ENCODE measurements around the gene TSSK2. TPM values are rescaled to one million over a fixed set of nuclear protein-coding genes. Genes with fewer than 3 reads are reported as not detected.

TSSK2 gene
- total RNA-seq, 2 donors from 2014 or later: 0.20 to 0.29 TPM

GRCh38 chr22:19122752-19123492, 8.2 kb upstream of the TSSK2 start:
- no peak for DNase-seq
- Mint-ChIP-seq H3K27me3 (no peaks in the 10 kb centered on the region), H3K4me1 (peaks cover 31% of the 10 kb centered on the region), H3K4me3 (peak overlapping the region; percentile 86), H3K27ac (peak overlapping the region; percentile 60), H3K36me3 (ENCODE audit: low read depth) (no peaks in the 10 kb centered on the region)
- H3K9me3 ChIP-seq (ENCODE audit: control insufficient read depth, low read length, poor library complexity, severe bottlenecking): no peaks in the 10 kb centered on the region
- no peak for ATAC-seq

- Mint-ChIP-seq H3K4me3 (no peak overlapping the region), H3K27me3 (no peaks in the 10 kb centered on the region), H3K36me3 (ENCODE audit: low read depth) (no peaks in the 10 kb centered on the region), H3K4me1 (peaks cover 27% of the 10 kb centered on the region), H3K27ac (no peak overlapping the region)
- H3K9me3 ChIP-seq (ENCODE audit: control insufficient read depth, low read length, poor library complexity, severe bottlenecking): no peaks in the 10 kb centered on the region
- DNase-seq (no peak), ATAC-seq (no peak)
Measured at GRCh38 chr22:19123936-19124335, 7.2 kb upstream of the TSSK2 start.

GRCh38 chr22:19124377-19124776, 6.7 kb upstream of the TSSK2 start:
- Mint-ChIP-seq H3K4me3 (no peak overlapping the region), H3K27me3 (no peaks in the 10 kb centered on the region), H3K27ac (no peak overlapping the region), H3K4me1 (peaks cover 25% of the 10 kb centered on the region), H3K36me3 (ENCODE audit: low read depth) (no peaks in the 10 kb centered on the region)
- ATAC-seq (no peak), DNase-seq (no peak)
- H3K9me3 ChIP-seq (ENCODE audit: control insufficient read depth, low read length, poor library complexity, severe bottlenecking): no peaks in the 10 kb centered on the region

- no peak overlapping the region for H3K27ac Mint-ChIP-seq
- H3K4me3 Mint-ChIP-seq: no peak overlapping the region
- ATAC-seq: no peak
- H3K9me3 ChIP-seq (ENCODE audit: control insufficient read depth, low read length, poor library complexity, severe bottlenecking): no peaks in the 10 kb centered on the region
- peaks cover 21% of the 10 kb centered on the region for H3K4me1 Mint-ChIP-seq
- H3K36me3 Mint-ChIP-seq (ENCODE audit: low read depth): no peaks in the 10 kb centered on the region
- H3K27me3 Mint-ChIP-seq: no peaks in the 10 kb centered on the region
- DNase-seq: no peak
Measured at GRCh38 chr22:19125011-19125410, 6.1 kb upstream of the TSSK2 start.

- Mint-ChIP-seq H3K4me1 (peaks cover 15% of the 10 kb centered on the region), H3K36me3 (ENCODE audit: low read depth) (no peaks in the 10 kb centered on the region), H3K27me3 (no peaks in the 10 kb centered on the region), H3K4me3 (no peak overlapping the region), H3K27ac (no peak overlapping the region)
- DNase-seq (no peak), ATAC-seq (no peak)
- no peaks in the 10 kb centered on the region for H3K9me3 ChIP-seq (ENCODE audit: control insufficient read depth, low read length, poor library complexity, severe bottlenecking)
Measured at GRCh38 chr22:19125474-19126308, 5.4 kb upstream of the TSSK2 start.

GRCh38 chr22:19126309-19127273, 4.5 kb upstream of the TSSK2 start:
- ATAC-seq: no peak
- Mint-ChIP-seq H3K27ac (no peak overlapping the region), H3K27me3 (no peaks in the 10 kb centered on the region), H3K36me3 (ENCODE audit: low read depth) (no peaks in the 10 kb centered on the region), H3K4me3 (no peak overlapping the region), H3K4me1 (peaks cover 12% of the 10 kb centered on the region)
- no peak for DNase-seq
- no peaks in the 10 kb centered on the region for H3K9me3 ChIP-seq (ENCODE audit: control insufficient read depth, low read length, poor library complexity, severe bottlenecking)

- Mint-ChIP-seq H3K27ac (no peak overlapping the region), H3K27me3 (no peaks in the 10 kb centered on the region), H3K4me1 (peaks cover 11% of the 10 kb centered on the region), H3K4me3 (no peak overlapping the region), H3K36me3 (ENCODE audit: low read depth) (no peaks in the 10 kb centered on the region)
- DNase-seq: no peak
- ATAC-seq: no peak
- no peaks in the 10 kb centered on the region for H3K9me3 ChIP-seq (ENCODE audit: control insufficient read depth, low read length, poor library complexity, severe bottlenecking)
Measured at GRCh38 chr22:19127329-19128008, 3.6 kb upstream of the TSSK2 start.

GRCh38 chr22:19128009-19128401, 3.1 kb upstream of the TSSK2 start:
- Mint-ChIP-seq H3K27ac (no peak overlapping the region), H3K27me3 (no peaks in the 10 kb centered on the region), H3K4me1 (peaks cover 7% of the 10 kb centered on the region), H3K36me3 (ENCODE audit: low read depth) (no peaks in the 10 kb centered on the region), H3K4me3 (no peak overlapping the region)
- ATAC-seq: no peak
- no peaks in the 10 kb centered on the region for H3K9me3 ChIP-seq (ENCODE audit: control insufficient read depth, low read length, poor library complexity, severe bottlenecking)
- no peak for DNase-seq

- no peak overlapping the region for H3K4me3 Mint-ChIP-seq
- no peaks in the 10 kb centered on the region for H3K9me3 ChIP-seq (ENCODE audit: control insufficient read depth, low read length, poor library complexity, severe bottlenecking)
- peaks cover 4% of the 10 kb centered on the region for H3K4me1 Mint-ChIP-seq
- no peaks in the 10 kb centered on the region for H3K36me3 Mint-ChIP-seq (ENCODE audit: low read depth)
- no peaks in the 10 kb centered on the region for H3K27me3 Mint-ChIP-seq
- no peak for DNase-seq
- no peak overlapping the region for H3K27ac Mint-ChIP-seq
- ATAC-seq: no peak
Measured at GRCh38 chr22:19128946-19129727, 2.0 kb upstream of the TSSK2 start.

GRCh38 chr22:19129871-19130270, 1.2 kb upstream of the TSSK2 start:
- DNase-seq (no peak), ATAC-seq (no peak)
- no peaks in the 10 kb centered on the region for H3K27me3 Mint-ChIP-seq
- H3K4me1 Mint-ChIP-seq: peaks cover 4% of the 10 kb centered on the region
- H3K4me3 Mint-ChIP-seq: no peak overlapping the region
- no peaks in the 10 kb centered on the region for H3K9me3 ChIP-seq (ENCODE audit: control insufficient read depth, low read length, poor library complexity, severe bottlenecking)
- no peaks in the 10 kb centered on the region for H3K36me3 Mint-ChIP-seq (ENCODE audit: low read depth)
- H3K27ac Mint-ChIP-seq: no peak overlapping the region

GRCh38 chr22:19131685-19132015, 542 bp downstream of the TSSK2 start:
- ATAC-seq (no peak), DNase-seq (no peak)
- H3K27me3 Mint-ChIP-seq: no peaks in the 10 kb centered on the region
- H3K36me3 Mint-ChIP-seq (ENCODE audit: low read depth): peaks cover 6% of the 10 kb centered on the region
- H3K9me3 ChIP-seq (ENCODE audit: control insufficient read depth, low read length, poor library complexity, severe bottlenecking): no peaks in the 10 kb centered on the region
- no peak overlapping the region for H3K27ac Mint-ChIP-seq
- H3K4me1 Mint-ChIP-seq: peaks cover 8% of the 10 kb centered on the region
- no peak overlapping the region for H3K4me3 Mint-ChIP-seq

- no peak overlapping the region for H3K4me3 Mint-ChIP-seq
- DNase-seq: no peak
- peaks cover 8% of the 10 kb centered on the region for H3K4me1 Mint-ChIP-seq
- no peaks in the 10 kb centered on the region for H3K27me3 Mint-ChIP-seq
- peaks cover 6% of the 10 kb centered on the region for H3K36me3 Mint-ChIP-seq (ENCODE audit: low read depth)
- no peak overlapping the region for H3K27ac Mint-ChIP-seq
- no peak for ATAC-seq
- H3K9me3 ChIP-seq (ENCODE audit: control insufficient read depth, low read length, poor library complexity, severe bottlenecking): no peaks in the 10 kb centered on the region
Measured at GRCh38 chr22:19132153-19132552, 1.0 kb downstream of the TSSK2 start.

Data from T-helper 17 cell (primary cell).